GM20431 (cell line): ENCODE results near the gene ARMC12.

Experiments used
- in situ Hi-C: fragments of 300-500 bp; cut with MseI, MboI; formaldehyde crosslinking; loops from one replicate; pipeline ENCODE4 v1.15.0; 2020; ENCODE audit warnings: low sequenced_read_pairs; ENCODE audit not compliant: unreplicated experiment

The ARMC12 gene

GRCh38 chr6:35717449-35718374 lies 19.1 kb upstream of the ARMC12 start:
- in situ Hi-C loops: no loop called here

DNA sequence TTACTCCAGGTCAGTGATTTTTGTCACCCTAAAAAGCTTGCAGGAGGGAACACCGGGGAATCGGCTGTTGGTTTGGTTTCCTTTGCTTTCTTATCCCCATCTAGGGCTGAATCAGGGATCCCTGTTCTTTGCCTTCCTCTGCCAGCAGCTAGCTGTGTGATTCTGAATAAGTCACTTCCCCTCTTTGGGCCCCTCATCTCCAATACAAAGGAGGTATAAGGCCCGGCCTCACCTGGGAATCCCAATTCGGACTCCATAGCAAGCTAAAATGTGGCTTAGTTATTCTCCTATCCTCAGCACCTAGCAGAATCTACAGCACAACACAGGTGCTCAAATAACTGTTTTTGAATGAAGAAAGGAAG lies 18.5 kb upstream of the ARMC12 start:
- in situ Hi-C loops: no loop called here

- in situ Hi-C loops: no loop called here
Observed at GRCh38 chr6:35718911-35719381, 17.9 kb upstream of the ARMC12 start.

- in situ Hi-C loops: no loop called here
Observed at GRCh38 chr6:35719404-35719829, 17.4 kb upstream of the ARMC12 start.

GRCh38 chr6:35719830-35720733 lies 16.8 kb upstream of the ARMC12 start:
- in situ Hi-C loops: no loop called here

GRCh38 chr6:35722121-35722761 lies 14.6 kb upstream of the ARMC12 start:
- in situ Hi-C loops: no loop called here

- in situ Hi-C loops: no loop called here
Observed at GRCh38 chr6:35723587-35723986, 13.2 kb upstream of the ARMC12 start.

GRCh38 chr6:35724059-35724458 lies 12.8 kb upstream of the ARMC12 start:
- in situ Hi-C loops: no loop called here

- in situ Hi-C loops: no loop called here
Observed at GRCh38 chr6:35724471-35724870, 12.4 kb upstream of the ARMC12 start.

DNA sequence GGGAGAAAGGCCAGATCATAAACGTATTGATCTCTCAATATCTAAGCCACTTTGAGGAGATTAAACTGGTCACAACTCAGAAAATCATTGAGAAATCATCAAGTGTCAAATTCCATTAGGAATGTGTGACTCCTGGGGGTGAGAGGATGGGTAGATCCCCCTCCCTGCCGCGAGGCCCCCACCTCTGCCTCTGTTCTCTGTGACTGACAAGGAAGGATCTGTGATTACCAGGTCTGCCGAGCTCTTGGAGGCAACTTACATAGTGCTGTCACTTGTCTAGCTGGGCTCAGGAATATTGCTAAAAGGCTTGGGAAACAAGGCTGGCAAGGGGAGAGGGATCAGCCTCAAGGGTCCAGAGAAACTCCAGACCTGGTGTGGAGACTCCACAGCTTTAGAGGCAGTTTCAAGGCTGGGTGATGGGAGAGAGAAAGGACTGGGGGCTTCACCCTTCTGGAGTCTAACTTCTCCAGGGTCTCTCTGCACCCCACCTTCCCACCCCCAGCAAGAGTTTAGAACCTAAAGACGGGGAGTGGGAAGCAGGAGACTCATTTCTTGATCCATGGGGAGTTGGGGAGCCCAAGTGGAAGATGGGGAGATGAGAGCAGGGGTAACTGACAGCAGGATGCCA lies 11.6 kb upstream of the ARMC12 start:
- in situ Hi-C loops: no loop called here

GRCh38 chr6:35725721-35726438 lies 11.0 kb upstream of the ARMC12 start:
- in situ Hi-C loops: no loop called here

DNA sequence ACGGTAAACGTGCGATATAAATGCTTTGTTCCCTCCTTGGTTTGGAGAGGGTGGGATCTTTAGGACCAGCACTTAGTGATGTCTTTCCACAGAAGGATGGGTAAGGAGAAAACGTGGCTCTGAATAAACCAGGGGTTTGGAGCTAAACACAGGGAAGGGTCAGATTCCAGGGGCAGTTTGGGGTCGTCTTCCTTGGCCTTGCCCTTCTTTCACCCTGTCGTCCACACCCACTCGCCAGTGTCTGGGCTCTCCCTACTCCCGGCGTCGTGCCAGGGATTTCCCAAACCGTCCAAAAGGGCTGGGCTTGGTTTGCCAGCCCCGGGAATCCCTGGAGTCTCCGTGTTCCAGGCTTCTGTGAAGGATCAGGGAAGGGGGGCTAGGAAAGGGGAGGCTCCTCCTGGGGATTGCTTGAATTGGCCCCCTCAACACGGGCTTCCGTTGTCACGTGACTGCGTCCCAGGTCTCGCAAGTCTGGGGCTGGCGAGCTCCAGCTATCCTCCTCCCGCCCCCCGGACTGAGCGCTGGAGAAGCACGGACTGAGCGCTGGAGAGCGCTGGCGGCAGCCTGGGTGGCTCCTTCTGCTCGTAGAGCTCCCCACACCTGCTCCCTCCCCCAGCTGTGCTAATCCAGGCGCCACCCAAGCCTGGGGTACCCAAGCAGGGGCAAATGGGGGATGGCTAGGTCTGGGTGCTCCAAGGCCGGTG lies 9.4 kb upstream of the ARMC12 start:
- in situ Hi-C loops: no loop called here

- in situ Hi-C loops: no loop called here
Observed at GRCh38 chr6:35727935-35728682, 8.7 kb upstream of the ARMC12 start.

DNA sequence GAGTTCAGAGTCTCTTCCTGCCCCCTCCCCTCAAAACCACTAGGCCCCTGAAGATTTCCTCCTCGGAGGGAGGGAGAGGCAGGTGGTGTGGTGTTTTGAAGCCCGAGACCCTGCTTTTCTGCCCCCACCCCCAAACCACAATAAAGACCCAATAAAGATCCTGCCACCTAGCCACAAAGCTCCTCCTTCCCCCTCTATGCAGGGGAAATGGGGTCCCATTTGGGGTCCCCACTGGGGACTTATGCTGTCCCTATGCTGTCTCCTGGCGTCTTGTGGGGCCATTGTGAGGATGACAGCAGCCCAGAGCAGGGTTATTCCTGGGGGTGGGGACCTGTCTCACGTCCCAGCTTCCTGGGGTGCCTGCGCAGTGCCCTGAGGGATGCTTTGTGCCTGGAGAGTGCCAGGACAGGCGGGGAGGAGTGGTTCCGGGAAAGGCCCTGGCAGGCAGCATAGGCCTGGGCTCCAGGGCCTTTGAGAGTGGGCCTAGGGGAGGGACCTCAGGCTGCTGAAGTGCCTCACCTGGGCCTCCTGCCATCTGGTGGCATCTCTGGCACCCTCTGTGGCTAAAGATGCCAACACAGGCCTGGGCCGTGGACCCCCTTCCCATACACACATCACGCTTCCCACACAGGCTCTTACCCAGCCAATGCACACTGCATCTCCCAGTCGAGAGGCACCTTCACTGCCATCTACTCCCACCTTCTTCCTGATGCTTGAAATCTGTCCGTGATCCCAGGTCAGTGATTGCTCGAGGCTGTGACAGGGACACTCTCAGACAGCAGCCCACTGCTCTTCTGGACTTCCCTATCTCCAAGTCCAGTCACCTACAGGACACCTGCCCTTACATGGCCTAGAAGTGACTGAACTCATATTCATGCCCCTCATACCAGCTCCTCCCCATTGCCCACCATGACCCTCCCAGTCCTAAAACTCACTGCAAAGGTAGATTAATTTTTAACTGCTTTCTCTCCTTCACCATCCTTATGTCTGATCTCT lies 7.9 kb upstream of the ARMC12 start:
- in situ Hi-C loops: no loop called here

GRCh38 chr6:35729722-35730121 lies 7.1 kb upstream of the ARMC12 start:
- in situ Hi-C loops: no loop called here

- in situ Hi-C loops: no loop called here
Observed at GRCh38 chr6:35730745-35731413, 6.0 kb upstream of the ARMC12 start.

DNA sequence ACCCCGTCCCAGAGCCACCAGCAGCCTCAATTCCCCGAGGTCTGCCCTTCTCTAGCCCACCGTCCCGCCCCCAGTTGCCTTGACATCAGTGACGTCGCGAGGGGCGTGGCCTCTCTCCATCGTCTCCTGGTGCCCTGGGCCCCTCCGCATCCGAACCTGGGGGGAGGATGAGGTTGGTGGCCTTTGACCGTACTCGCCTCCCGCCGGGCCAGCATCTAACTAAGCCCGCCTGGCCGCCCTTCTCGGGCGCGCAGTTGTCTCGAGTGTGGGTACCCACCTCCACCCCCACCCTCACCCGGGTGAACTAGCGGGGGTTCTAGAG lies 5.5 kb upstream of the ARMC12 start:
- in situ Hi-C loops: no loop called here
